ACC112 (cell line): ENCODE measurements around the gene CNNM4.

Experiments used
- H2AFZ ChIP-seq: fragments of 200-600 bp; sonication (generic); one replicate; pipeline ENCODE4 v1.6.0; 2017; ENCODE audit warnings: antibody characterized with exemption, low read length; ENCODE audit not compliant: unreplicated experiment
- H3K27ac ChIP-seq: fragments of 200-600 bp; sonication (generic); 2 replicates; pipeline ENCODE4 v1.5.1; 2014; ENCODE audit warnings: low read depth, mild to moderate bottlenecking, antibody characterized with exemption, low read length, moderate library complexity
- H3K27me3 ChIP-seq: fragments of 200-600 bp; sonication (generic); 2 replicates; pipeline ENCODE4 v1.6.1; 2014; ENCODE audit warnings: mild to moderate bottlenecking, antibody characterized with exemption, low read length, moderate library complexity, mixed read lengths; ENCODE audit not compliant: insufficient read depth
- H3K36me3 ChIP-seq: fragments of 200-600 bp; sonication (generic); 2 replicates; pipeline ENCODE4 v1.6.1; 2016; ENCODE audit warnings: mild to moderate bottlenecking, antibody characterized with exemption, low read length, moderate library complexity, mixed read lengths; ENCODE audit not compliant: insufficient read depth
- H3K4me1 ChIP-seq: fragments of 200-600 bp; sonication (generic); one replicate; pipeline ENCODE4 v1.6.1; 2016; ENCODE audit warnings: low read length, mixed read lengths; ENCODE audit not compliant: insufficient read depth, unreplicated experiment, control insufficient read depth
- H3K4me3 ChIP-seq: fragments of 200-600 bp; sonication (generic); 2 replicates; pipeline ENCODE4 v1.5.1; 2014; ENCODE audit warnings: mild to moderate bottlenecking, low read depth, low read length
- H3K79me2 ChIP-seq: fragments of 200-600 bp; sonication (generic); one replicate; pipeline ENCODE4 v1.6.0; 2016; ENCODE audit warnings: low read length; ENCODE audit not compliant: control insufficient read depth, unreplicated experiment, insufficient read depth

CNNM4 gene

GRCh38 chr2:96758987-96759386 is 1.7 kb upstream of the CNNM4 start:
- no peak overlapping the region for H3K27ac ChIP-seq
- H3K27me3 ChIP-seq = no peaks in the 10 kb centered on the region
- peak overlapping the region; percentile 36 for H2AFZ ChIP-seq
- H3K36me3 ChIP-seq = no peaks in the 10 kb centered on the region
- H3K4me1 ChIP-seq = peaks cover 31% of the 10 kb centered on the region
- H3K4me3 ChIP-seq = no peak overlapping the region
- peaks cover 4% of the 10 kb centered on the region for H3K79me2 ChIP-seq

- no peak overlapping the region for H2AFZ ChIP-seq
- no peaks in the 10 kb centered on the region for H3K36me3 ChIP-seq
- no peak overlapping the region for H3K4me3 ChIP-seq
- peaks cover 33% of the 10 kb centered on the region for H3K4me1 ChIP-seq
- H3K79me2 ChIP-seq = peaks cover 6% of the 10 kb centered on the region
- no peak overlapping the region for H3K27ac ChIP-seq
- H3K27me3 ChIP-seq = no peaks in the 10 kb centered on the region
Observed at GRCh38 chr2:96759548-96759947, 1.2 kb upstream of the CNNM4 start.

GRCh38 chr2:96760986-96761832 is 507 bp downstream of the CNNM4 start:
- Histone ChIP-seq H2AFZ (peak overlapping the region; percentile 85), H3K4me3 (peak overlapping the region; percentile 95), H3K79me2 (peaks cover 6% of the 10 kb centered on the region), H3K27ac (no peak overlapping the region), H3K36me3 (no peaks in the 10 kb centered on the region), H3K4me1 (peaks cover 33% of the 10 kb centered on the region), H3K27me3 (no peaks in the 10 kb centered on the region)

- Histone ChIP-seq H3K4me3 (peak overlapping the region; percentile 95), H3K4me1 (peaks cover 33% of the 10 kb centered on the region), H3K27me3 (no peaks in the 10 kb centered on the region), H2AFZ (no peak overlapping the region), H3K36me3 (no peaks in the 10 kb centered on the region), H3K79me2 (peaks cover 6% of the 10 kb centered on the region), H3K27ac (no peak overlapping the region)
Observed at GRCh38 chr2:96762529-96763311, 2.0 kb downstream of the CNNM4 start.

- no peaks in the 10 kb centered on the region for H3K27me3 ChIP-seq
Observed at GRCh38 chr2:96763511-96764252, 3.0 kb downstream of the CNNM4 start.

GRCh38 chr2:96764253-96764637 is 3.5 kb downstream of the CNNM4 start:
- H3K27ac ChIP-seq = no peak overlapping the region
- H3K36me3 ChIP-seq = no peaks in the 10 kb centered on the region
- H3K79me2 ChIP-seq = peaks cover 6% of the 10 kb centered on the region
- H3K4me3 ChIP-seq = peak overlapping the region; percentile 43; the same call in 1 of the 2 replicates
- H3K4me1 ChIP-seq = peaks cover 33% of the 10 kb centered on the region
- no peak overlapping the region for H2AFZ ChIP-seq
- H3K27me3 ChIP-seq = no peaks in the 10 kb centered on the region

More at GRCh38 chr2:96763511-96764252, 3.0 kb downstream of the CNNM4 start:
- H3K36me3 ChIP-seq = no peaks in the 10 kb centered on the region
- H3K4me3 ChIP-seq = peak overlapping the region; percentile 95
- H3K79me2 ChIP-seq = peaks cover 6% of the 10 kb centered on the region
- H2AFZ ChIP-seq = no peak overlapping the region
- no peak overlapping the region for H3K27ac ChIP-seq
- H3K4me1 ChIP-seq = peaks cover 33% of the 10 kb centered on the region

- H3K36me3 ChIP-seq = no peaks in the 10 kb centered on the region
- H3K4me3 ChIP-seq = no peak overlapping the region
- peaks cover 15% of the 10 kb centered on the region for H3K4me1 ChIP-seq
- no peak overlapping the region for H3K27ac ChIP-seq
- H3K79me2 ChIP-seq = peaks cover 3% of the 10 kb centered on the region
- H3K27me3 ChIP-seq = no peaks in the 10 kb centered on the region
- H2AFZ ChIP-seq = no peak overlapping the region
Observed at GRCh38 chr2:96767135-96767871, 6.6 kb downstream of the CNNM4 start.

- Histone ChIP-seq H3K4me3 (no peak overlapping the region), H3K79me2 (peaks cover 3% of the 10 kb centered on the region), H3K4me1 (peaks cover 8% of the 10 kb centered on the region)
Observed at GRCh38 chr2:96768083-96768561, 7.4 kb downstream of the CNNM4 start.

GRCh38 chr2:96769814-96770213 is 9.1 kb downstream of the CNNM4 start:
- Histone ChIP-seq H3K27ac (no peak overlapping the region), H2AFZ (no peak overlapping the region), H3K36me3 (no peaks in the 10 kb centered on the region), H3K27me3 (no peaks in the 10 kb centered on the region), H3K4me3 (no peak overlapping the region), H3K4me1 (no peaks in the 10 kb centered on the region), H3K79me2 (no peaks in the 10 kb centered on the region)

More at GRCh38 chr2:96768083-96768561, 7.4 kb downstream of the CNNM4 start:
- no peaks in the 10 kb centered on the region for H3K36me3 ChIP-seq
- H3K27ac ChIP-seq = no peak overlapping the region
- H3K27me3 ChIP-seq = no peaks in the 10 kb centered on the region
- no peak overlapping the region for H2AFZ ChIP-seq
